GM12873 (cell line): ENCODE data around the gene MAP3K10.

ENCODE experiments used
- TF ChIP-seq, protein P1 (sequence below): IDR thresholded peaks from 2 replicates; pipeline ENCODE4 v1.5.1; 2012; ENCODE audit warnings: low read depth, mild to moderate bottlenecking, moderate library complexity, low read length, control low read depth; ENCODE audit not compliant: insufficient read depth; ENCODE audit errors: missing control alignments

The MAP3K10 gene

DNA sequence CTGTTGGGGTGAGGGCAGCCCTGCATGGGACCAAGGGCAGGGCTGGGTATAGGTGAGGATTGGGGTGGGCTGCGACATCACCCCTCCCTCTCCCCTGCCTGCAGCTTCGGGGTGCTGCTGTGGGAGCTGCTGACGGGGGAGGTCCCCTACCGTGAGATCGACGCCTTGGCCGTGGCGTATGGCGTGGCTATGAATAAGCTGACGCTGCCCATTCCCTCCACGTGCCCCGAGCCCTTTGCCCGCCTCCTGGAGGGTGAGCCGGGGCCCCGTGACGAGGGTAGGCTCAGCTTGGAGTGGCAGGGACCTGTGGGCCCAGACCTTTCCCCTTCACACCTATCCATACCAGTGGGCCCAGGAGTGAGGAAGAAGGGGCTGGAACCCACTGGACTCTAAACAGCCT lies 13.2 kb downstream of the MAP3K10 start:
- TF ChIP-seq, protein P1, sequence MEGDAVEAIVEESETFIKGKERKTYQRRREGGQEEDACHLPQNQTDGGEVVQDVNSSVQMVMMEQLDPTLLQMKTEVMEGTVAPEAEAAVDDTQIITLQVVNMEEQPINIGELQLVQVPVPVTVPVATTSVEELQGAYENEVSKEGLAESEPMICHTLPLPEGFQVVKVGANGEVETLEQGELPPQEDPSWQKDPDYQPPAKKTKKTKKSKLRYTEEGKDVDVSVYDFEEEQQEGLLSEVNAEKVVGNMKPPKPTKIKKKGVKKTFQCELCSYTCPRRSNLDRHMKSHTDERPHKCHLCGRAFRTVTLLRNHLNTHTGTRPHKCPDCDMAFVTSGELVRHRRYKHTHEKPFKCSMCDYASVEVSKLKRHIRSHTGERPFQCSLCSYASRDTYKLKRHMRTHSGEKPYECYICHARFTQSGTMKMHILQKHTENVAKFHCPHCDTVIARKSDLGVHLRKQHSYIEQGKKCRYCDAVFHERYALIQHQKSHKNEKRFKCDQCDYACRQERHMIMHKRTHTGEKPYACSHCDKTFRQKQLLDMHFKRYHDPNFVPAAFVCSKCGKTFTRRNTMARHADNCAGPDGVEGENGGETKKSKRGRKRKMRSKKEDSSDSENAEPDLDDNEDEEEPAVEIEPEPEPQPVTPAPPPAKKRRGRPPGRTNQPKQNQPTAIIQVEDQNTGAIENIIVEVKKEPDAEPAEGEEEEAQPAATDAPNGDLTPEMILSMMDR = no peak

DNA sequence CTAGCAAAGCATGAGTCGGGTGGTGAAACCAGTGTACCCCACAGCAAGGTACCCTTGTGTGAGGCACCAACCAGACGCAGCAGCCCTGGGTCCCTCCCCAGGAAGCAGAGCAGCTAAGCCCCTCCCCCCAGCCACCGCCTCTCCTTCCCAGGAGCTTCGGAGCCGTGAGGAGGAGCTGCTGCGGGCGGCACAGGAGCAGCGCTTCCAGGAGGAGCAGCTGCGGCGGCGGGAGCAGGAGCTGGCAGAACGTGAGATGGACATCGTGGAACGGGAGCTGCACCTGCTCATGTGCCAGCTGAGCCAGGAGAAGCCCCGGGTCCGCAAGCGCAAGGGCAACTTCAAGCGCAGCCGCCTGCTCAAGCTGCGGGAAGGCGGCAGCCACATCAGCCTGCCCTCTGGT lies 14.5 kb downstream of the MAP3K10 start:
- TF ChIP-seq, protein P1 = no peak

GRCh38 chr19:40208602-40209001 lies 17.4 kb downstream of the MAP3K10 start:
- TF ChIP-seq, protein P1 = no peak

- TF ChIP-seq, protein P1 = no peak
These were observed 19.7 kb downstream of the MAP3K10 start for GRCh38 chr19:40210889-40211288.

DNA sequence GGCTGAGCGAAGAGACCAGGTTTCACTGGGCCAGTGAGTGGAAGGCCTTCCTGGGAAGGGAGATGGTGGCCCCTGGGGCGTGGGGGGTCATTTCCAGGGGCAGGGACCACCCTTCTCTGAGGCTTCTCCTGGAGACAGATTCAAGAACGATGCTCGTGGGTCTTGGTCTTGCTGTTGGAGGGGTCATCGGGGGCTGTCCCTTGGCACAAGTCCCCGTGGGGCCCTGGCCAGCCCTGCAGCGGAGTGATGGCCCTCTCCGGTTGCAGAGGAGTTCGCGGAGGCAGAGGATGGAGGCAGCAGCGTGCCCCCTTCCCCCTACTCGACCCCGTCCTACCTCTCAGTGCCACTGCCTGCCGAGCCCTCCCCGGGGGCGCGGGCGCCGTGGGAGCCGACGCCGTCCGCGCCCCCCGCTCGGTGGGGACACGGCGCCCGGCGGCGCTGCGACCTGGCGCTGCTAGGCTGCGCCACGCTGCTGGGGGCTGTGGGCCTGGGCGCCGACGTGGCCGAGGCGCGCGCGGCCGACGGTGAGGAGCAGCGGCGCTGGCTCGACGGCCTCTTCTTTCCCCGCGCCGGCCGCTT lies 22.1 kb downstream of the MAP3K10 start:
- TF ChIP-seq, protein P1 = no peak

- TF ChIP-seq, protein P1 = no peak
These were observed 22.8 kb downstream of the MAP3K10 start for GRCh38 chr19:40213882-40214570.

GRCh38 chr19:40214936-40215335 lies 23.7 kb downstream of the MAP3K10 start:
- TF ChIP-seq, protein P1 = no peak
